ENCODE results near the gene MAJIN. TPM values are rescaled to one million over a fixed set of nuclear protein-coding genes. Genes with fewer than 3 reads are reported as not detected.

The MAJIN gene
- total RNA-seq, 1 experiment from 2014 or later: not detected

DNA sequence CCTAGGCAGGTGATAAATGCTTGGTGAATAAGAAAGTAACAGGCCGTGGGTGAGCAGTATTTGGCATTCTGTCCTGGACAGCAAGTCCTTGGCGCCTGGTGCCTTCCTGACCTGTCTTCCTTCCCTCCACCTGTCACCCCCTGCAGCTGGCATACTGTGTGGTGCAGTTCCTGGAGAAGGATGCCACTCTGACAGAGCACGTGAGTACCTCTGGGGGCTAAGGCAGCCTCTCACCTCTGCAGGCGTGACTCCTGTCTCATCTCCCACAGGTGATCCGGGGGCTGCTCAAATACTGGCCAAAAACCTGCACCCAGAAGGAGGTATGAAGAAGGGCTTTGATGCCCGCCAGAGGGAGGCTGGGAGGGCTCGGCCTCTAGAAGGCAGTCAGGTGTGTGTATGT, 40.6 kb downstream of the MAJIN start:
- intact Hi-C loops (cut with micrococcal nuclease): no loop called here
- Mint-ChIP-seq H3K4me3 (ENCODE audit: unreplicated experiment) (no peak overlapping the region), H3K4me1 (ENCODE audit: insufficient read depth, unreplicated experiment) (no peaks in the 10 kb centered on the region), H3K27ac (ENCODE audit: low read depth, unreplicated experiment) (no peak overlapping the region), H3K36me3 (ENCODE audit: insufficient read depth, unreplicated experiment) (peaks cover 49% of the 10 kb centered on the region), H3K27me3 (ENCODE audit: insufficient read depth, unreplicated experiment) (no peaks in the 10 kb centered on the region), H3K9me3 (ENCODE audit: unreplicated experiment) (no peaks in the 10 kb centered on the region)
- ChIA-PET POLR2A (no interaction called here), CTCF (interaction anchor here (0.6 kb wide), 1 partner anchor 97 kb away, joined by 3 read pairs; no protein-coding TSS in a partner anchor)
- BruUV-seq (replicated peaks): no TSS peak
- TF ChIP-seq, protein P1, sequence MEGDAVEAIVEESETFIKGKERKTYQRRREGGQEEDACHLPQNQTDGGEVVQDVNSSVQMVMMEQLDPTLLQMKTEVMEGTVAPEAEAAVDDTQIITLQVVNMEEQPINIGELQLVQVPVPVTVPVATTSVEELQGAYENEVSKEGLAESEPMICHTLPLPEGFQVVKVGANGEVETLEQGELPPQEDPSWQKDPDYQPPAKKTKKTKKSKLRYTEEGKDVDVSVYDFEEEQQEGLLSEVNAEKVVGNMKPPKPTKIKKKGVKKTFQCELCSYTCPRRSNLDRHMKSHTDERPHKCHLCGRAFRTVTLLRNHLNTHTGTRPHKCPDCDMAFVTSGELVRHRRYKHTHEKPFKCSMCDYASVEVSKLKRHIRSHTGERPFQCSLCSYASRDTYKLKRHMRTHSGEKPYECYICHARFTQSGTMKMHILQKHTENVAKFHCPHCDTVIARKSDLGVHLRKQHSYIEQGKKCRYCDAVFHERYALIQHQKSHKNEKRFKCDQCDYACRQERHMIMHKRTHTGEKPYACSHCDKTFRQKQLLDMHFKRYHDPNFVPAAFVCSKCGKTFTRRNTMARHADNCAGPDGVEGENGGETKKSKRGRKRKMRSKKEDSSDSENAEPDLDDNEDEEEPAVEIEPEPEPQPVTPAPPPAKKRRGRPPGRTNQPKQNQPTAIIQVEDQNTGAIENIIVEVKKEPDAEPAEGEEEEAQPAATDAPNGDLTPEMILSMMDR (IDR thresholded peaks at IDR 0.05; ENCODE audit: unreplicated experiment): no peak
- DNase-seq (ENCODE audit: unreplicated experiment): no peak

DNA sequence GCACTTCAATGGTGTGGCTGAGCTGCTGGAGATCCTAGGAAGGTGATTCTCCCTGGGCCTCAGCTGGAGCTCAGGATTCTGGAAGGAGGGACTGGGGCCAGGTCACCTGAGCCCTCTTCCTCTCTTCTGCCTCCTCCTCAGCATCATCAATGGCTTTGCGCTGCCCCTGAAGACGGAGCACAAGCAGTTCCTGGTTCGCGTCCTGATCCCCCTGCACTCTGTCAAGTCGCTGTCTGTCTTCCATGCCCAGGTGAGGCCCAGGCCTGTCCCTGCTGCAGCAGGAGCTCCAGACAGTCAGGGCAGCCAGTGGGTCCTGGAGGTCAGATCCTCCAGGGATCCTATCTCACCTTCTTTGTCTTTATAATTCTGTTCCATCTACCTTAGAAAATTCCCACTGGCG, 41.6 kb downstream of the MAJIN start:
- no peaks in the 10 kb centered on the region for H3K4me1 Mint-ChIP-seq (ENCODE audit: insufficient read depth, unreplicated experiment)
- H3K27ac Mint-ChIP-seq (ENCODE audit: low read depth, unreplicated experiment): no peak overlapping the region
- no peaks in the 10 kb centered on the region for H3K9me3 Mint-ChIP-seq (ENCODE audit: unreplicated experiment)
- intact Hi-C loops (cut with micrococcal nuclease): no loop called here
- peaks cover 50% of the 10 kb centered on the region for H3K36me3 Mint-ChIP-seq (ENCODE audit: insufficient read depth, unreplicated experiment)
- DNase-seq (ENCODE audit: unreplicated experiment): no peak
- no peaks in the 10 kb centered on the region for H3K27me3 Mint-ChIP-seq (ENCODE audit: insufficient read depth, unreplicated experiment)
- TF ChIP-seq, protein P1 (IDR thresholded peaks at IDR 0.05; ENCODE audit: unreplicated experiment): no peak
- no TSS peak for BruUV-seq (replicated peaks)
- no peak overlapping the region for H3K4me3 Mint-ChIP-seq (ENCODE audit: unreplicated experiment)
- POLR2A ChIA-PET: no interaction called here
- CTCF ChIA-PET: interaction anchor here (2.1 kb wide), 1 partner anchor 76 kb away, joined by 5 read pairs; no protein-coding TSS in a partner anchor

DNA sequence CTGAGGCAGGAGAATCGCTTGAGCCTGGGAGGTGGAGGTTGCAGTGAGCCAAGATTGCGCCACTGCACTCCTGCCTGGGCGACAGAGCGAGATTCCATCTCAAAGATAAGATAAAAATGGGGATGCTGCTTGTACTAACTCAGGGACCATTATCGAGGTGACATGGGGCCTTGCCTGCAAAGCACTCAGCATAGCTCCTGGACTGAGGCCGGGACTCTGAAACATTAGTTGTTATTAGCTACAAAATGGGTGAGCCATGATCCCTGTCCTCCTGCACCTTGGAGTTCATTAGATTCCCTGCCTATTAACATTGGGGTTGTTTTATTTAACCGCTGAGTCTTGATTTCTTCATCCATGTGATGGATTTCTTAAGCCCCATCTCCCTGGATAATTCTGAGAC, 42.3 kb downstream of the MAJIN start:
- H3K4me1 Mint-ChIP-seq (ENCODE audit: insufficient read depth, unreplicated experiment): peaks cover 5% of the 10 kb centered on the region
- H3K27me3 Mint-ChIP-seq (ENCODE audit: insufficient read depth, unreplicated experiment): no peaks in the 10 kb centered on the region
- H3K36me3 Mint-ChIP-seq (ENCODE audit: insufficient read depth, unreplicated experiment): peaks cover 49% of the 10 kb centered on the region
- no peak overlapping the region for H3K4me3 Mint-ChIP-seq (ENCODE audit: unreplicated experiment)
- no peak overlapping the region for H3K27ac Mint-ChIP-seq (ENCODE audit: low read depth, unreplicated experiment)
- no TSS peak for BruUV-seq (replicated peaks)
- CTCF ChIA-PET: interaction anchor here (0.5 to 2.1 kb wide), 2 partner anchors 18 to 77 kb away, joined by 3 to 5 read pairs; no protein-coding TSS in a partner anchor
- DNase-seq (ENCODE audit: unreplicated experiment): no peak
- TF ChIP-seq, protein P1 (IDR thresholded peaks at IDR 0.05; ENCODE audit: unreplicated experiment): no peak
- H3K9me3 Mint-ChIP-seq (ENCODE audit: unreplicated experiment): no peaks in the 10 kb centered on the region
- intact Hi-C loops (cut with micrococcal nuclease): no loop called here
- POLR2A ChIA-PET: interaction anchor here (0.7 kb wide), 1 partner anchor 93 kb away, joined by 3 read pairs; no protein-coding TSS in a partner anchor

DNA sequence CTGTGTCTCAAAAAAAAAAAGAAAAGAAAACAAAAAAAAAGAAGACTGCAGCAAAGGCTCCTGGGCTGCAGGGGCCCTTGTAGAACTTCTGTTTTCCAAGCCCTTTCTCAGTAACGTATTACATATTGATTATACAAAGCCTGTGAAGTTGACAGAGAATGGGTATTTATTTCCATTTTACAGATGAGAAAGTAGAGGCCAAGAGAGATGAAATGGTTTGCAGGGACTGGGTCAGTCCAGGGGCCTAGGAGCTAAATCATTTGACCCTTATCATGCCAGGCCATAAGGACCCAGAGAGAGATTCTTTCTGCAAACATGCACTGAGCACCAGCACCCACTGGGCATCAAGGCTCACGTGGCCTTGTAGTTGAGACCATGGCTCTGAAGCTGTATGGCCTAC, 43.0 kb downstream of the MAJIN start:
- Mint-ChIP-seq H3K4me1 (ENCODE audit: insufficient read depth, unreplicated experiment) (peaks cover 11% of the 10 kb centered on the region), H3K9me3 (ENCODE audit: unreplicated experiment) (no peaks in the 10 kb centered on the region), H3K27ac (ENCODE audit: low read depth, unreplicated experiment) (no peak overlapping the region), H3K4me3 (ENCODE audit: unreplicated experiment) (no peak overlapping the region), H3K36me3 (ENCODE audit: insufficient read depth, unreplicated experiment) (peaks cover 49% of the 10 kb centered on the region), H3K27me3 (ENCODE audit: insufficient read depth, unreplicated experiment) (no peaks in the 10 kb centered on the region)
- no peak for DNase-seq (ENCODE audit: unreplicated experiment)
- CTCF ChIA-PET: interaction anchor here (0.5 to 2.1 kb wide), 2 partner anchors 18 to 78 kb away, joined by 3 to 5 read pairs; no protein-coding TSS in a partner anchor
- POLR2A ChIA-PET: interaction anchor here (0.7 kb wide), 1 partner anchor 93 kb away, joined by 3 read pairs; no protein-coding TSS in a partner anchor
- no TSS peak for BruUV-seq (replicated peaks)
- TF ChIP-seq, protein P1 (IDR thresholded peaks at IDR 0.05; ENCODE audit: unreplicated experiment): no peak
- intact Hi-C loops (cut with micrococcal nuclease): no loop called here

All from MCF 10A (cell line).